Measurements from ENCODE around the gene LSM10. TPM values are rescaled to one million over a fixed set of nuclear protein-coding genes. Genes with fewer than 3 reads are reported as not detected.

LSM10 gene
- total and polyA plus RNA-seq, 2 of the 4 experiments (the other 2 are of a cell fraction): 11.7 to 78.9 TPM

DNA sequence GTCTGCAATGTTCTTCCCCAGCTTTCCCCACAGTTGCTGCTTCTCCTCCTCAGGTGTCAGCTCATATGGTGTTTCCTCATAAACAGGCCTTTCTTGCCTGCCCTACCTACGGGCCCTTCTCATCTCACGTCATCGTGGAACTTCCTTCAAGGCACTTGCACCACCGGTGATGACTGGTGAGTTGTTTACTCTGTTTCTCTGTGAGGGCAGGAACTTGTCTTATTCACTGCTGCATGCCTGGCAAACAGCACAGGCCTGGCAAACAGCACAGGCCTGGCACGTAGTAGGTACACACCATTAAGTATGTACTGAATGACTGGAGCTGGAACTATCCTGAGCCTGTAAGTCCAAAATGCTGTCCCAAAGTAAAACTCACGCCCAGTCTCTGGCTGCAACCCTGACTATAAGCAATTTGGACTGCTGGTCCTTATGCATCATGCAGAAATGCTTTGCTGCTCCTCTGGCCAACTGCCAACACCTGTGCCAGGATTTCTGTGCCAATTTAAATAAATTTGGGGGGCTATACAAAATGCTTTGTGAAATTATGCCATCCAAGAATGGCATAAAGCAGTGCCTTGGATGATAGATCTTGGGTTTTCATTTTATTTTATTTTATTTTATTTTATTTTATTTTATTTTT is 37.7 kb downstream of the LSM10 start:
- dilution Hi-C loops (cut with HindIII; ENCODE audit: low sequenced_read_pairs, unreplicated experiment): no loop called here
- H3K27me3 ChIP-seq (ENCODE audit: control insufficient read depth, insufficient read depth, low read length): no peaks in the 10 kb centered on the region
- H3K36me3 ChIP-seq (ENCODE audit: control insufficient read depth, insufficient read depth, low read length): peaks cover 46% of the 10 kb centered on the region
- H3K56ac ChIP-seq (ENCODE audit: extremely low read depth, insufficient read depth, low read length): no peak overlapping the region
- H2AK5ac ChIP-seq (ENCODE audit: low read depth, low read length): peak overlapping the region; percentile 1; the same call in 1 of the 2 replicates
- 100% methylated on average over 1 of the region's 6 CpGs; no CpG with 5 or more reads in 1 of the 2 experiments for WGBS, 2 experiments (ENCODE audit: extremely low coverage in 2 of 2, insufficient read length in 1 of 2)
- no peak overlapping the region for H3K27ac ChIP-seq (ENCODE audit: insufficient read depth, low read length)
- no peak overlapping the region for H3K4me2 ChIP-seq (ENCODE audit: low read depth, low read length)
- TF ChIP-seq RAD21 (IDR thresholded peaks at IDR 0.05; ENCODE audit: low read length) (no peak), SMC3 (IDR thresholded peaks at IDR 0.05; ENCODE audit: low read depth, low read length) (no peak), MXI1 (IDR thresholded peaks at IDR 0.05; ENCODE audit: borderline replicate concordance, low read depth, low read length) (no peak), POLR2A (IDR thresholded peaks at IDR 0.05; ENCODE audit: low read depth, low read length) (no peak), FOS (IDR thresholded peaks at IDR 0.05; ENCODE audit: low read depth, low read length) (no peak), CEBPB (IDR thresholded peaks at IDR 0.05; ENCODE audit: low read depth, low read length) (no peak), RCOR1 (IDR thresholded peaks at IDR 0.05; ENCODE audit: insufficient replicate concordance, low read length) (no peak), MAFK (IDR thresholded peaks at IDR 0.05; ENCODE audit: low read depth, low read length) (no peak), CHD1 (IDR thresholded peaks at IDR 0.05; ENCODE audit: low read depth, low read length) (no peak), MAZ (IDR thresholded peaks at IDR 0.05; ENCODE audit: borderline replicate concordance, low read depth, low read length) (no peak), RFX5 (IDR thresholded peaks at IDR 0.05; ENCODE audit: low read depth, low read length) (no peak)
- TF ChIP-seq, protein P1, sequence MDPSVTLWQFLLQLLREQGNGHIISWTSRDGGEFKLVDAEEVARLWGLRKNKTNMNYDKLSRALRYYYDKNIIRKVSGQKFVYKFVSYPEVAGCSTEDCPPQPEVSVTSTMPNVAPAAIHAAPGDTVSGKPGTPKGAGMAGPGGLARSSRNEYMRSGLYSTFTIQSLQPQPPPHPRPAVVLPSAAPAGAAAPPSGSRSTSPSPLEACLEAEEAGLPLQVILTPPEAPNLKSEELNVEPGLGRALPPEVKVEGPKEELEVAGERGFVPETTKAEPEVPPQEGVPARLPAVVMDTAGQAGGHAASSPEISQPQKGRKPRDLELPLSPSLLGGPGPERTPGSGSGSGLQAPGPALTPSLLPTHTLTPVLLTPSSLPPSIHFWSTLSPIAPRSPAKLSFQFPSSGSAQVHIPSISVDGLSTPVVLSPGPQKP (IDR thresholded peaks at IDR 0.05; ENCODE audit: borderline replicate concordance, low read depth, low read length): no peak
- TF ChIP-seq, protein P2, sequence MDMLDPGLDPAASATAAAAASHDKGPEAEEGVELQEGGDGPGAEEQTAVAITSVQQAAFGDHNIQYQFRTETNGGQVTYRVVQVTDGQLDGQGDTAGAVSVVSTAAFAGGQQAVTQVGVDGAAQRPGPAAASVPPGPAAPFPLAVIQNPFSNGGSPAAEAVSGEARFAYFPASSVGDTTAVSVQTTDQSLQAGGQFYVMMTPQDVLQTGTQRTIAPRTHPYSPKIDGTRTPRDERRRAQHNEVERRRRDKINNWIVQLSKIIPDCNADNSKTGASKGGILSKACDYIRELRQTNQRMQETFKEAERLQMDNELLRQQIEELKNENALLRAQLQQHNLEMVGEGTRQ (IDR thresholded peaks at IDR 0.05; ENCODE audit: low read depth, low read length): no peak
- H4K20me1 ChIP-seq (ENCODE audit: insufficient read depth, low read length): 0 out of 2 replicates have a peak, but pooled peaks cover 4% of the 10 kb centered on the region
- peak overlapping the region; percentile 64 for H3K4ac ChIP-seq (ENCODE audit: low read depth, low read length)
- H4K91ac ChIP-seq (ENCODE audit: insufficient read depth, low read depth, low read length): 0 out of 2 replicates have a peak overlapping the region, but pooled peaks have one; percentile 7
- peak overlapping the region; percentile 63 for H2BK20ac ChIP-seq (ENCODE audit: low read depth, low read length)
- H3K23ac ChIP-seq (ENCODE audit: low read depth, low read length): peak overlapping the region; percentile 12; the same call in 1 of the 2 replicates
- peaks cover 5% of the 10 kb centered on the region; the same call in 1 of the 2 replicates for H3K4me1 ChIP-seq (ENCODE audit: control insufficient read depth, insufficient read depth, low read length)
- H2AFZ ChIP-seq (replicated peaks; ENCODE audit: low read length, poor library complexity): peak overlapping the region; percentile 24
- H3K14ac ChIP-seq (replicated peaks; ENCODE audit: low read depth, low read length): 0 out of 2 replicates have a peak overlapping the region, but pooled peaks have one; percentile 29
- no peak overlapping the region for H2BK120ac ChIP-seq (ENCODE audit: low read depth, low read length)
- BruUV-seq (replicated peaks): no TSS peak
- in situ Hi-C loops (cut with MboI; ENCODE audit: low sequenced_read_pairs): no loop called here
- peak overlapping the region in 1 of 2 experiments; percentile 44; a peak in 1 of 4 replicates for H4K8ac ChIP-seq (ENCODE audit: low read depth in 2 of 2, low read length in 2 of 2)
- ATAC-seq (ENCODE audit: low read depth) (no peak), DNase-seq (peak; percentile 37)
- intact Hi-C loops (cut with micrococcal nuclease): no loop called here
- ChIA-PET CTCF (interaction anchor here (3.2 kb wide), 1 partner anchor 9 kb away, joined by 9 read pairs; no protein-coding TSS in a partner anchor), POLR2A (ENCODE audit: unreplicated experiment) (no interaction called here)
- H3K4me3 ChIP-seq (ENCODE audit: insufficient read depth, low read depth, low read length): no peak overlapping the region
- peak overlapping the region; percentile 44 for H2BK5ac ChIP-seq (ENCODE audit: low read depth, low read length, poor library complexity, severe bottlenecking)
- peaks cover 25 to 76% of the 10 kb centered on the region in 2 experiments for H3K79me1 ChIP-seq (ENCODE audit: low read depth in 1 of 2, low read length in 2 of 2)
- no peak overlapping the region for H3K18ac ChIP-seq (ENCODE audit: low read depth, low read length)
- no peak overlapping the region for H2BK15ac ChIP-seq (ENCODE audit: low read depth, low read length)
- no peak overlapping the region for H3K9ac ChIP-seq (ENCODE audit: low read depth, low read length)
- H3K9me3 ChIP-seq (ENCODE audit: control insufficient read depth, insufficient read depth, low read length): no peaks in the 10 kb centered on the region
- H4K5ac ChIP-seq (ENCODE audit: low read depth, low read length): no peak overlapping the region
- peaks cover 24% of the 10 kb centered on the region for H3K9me1 ChIP-seq (ENCODE audit: insufficient read depth, low read length)
- H2AK9ac ChIP-seq (replicated peaks; ENCODE audit: low read depth, low read length, poor library complexity): peak overlapping the region; percentile 82
